H4 (cell line): ENCODE measurements around the gene HAO2. TPM values are rescaled to one million over a fixed set of nuclear protein-coding genes. Genes with fewer than 3 reads are reported as not detected.
"Not testable (repeated sequence)": the region's sequence is repeated elsewhere in the genome, so short reads cannot be mapped to it uniquely, and the experiment has no call there.

ENCODE experiments used
- DNase-seq: peaks from one replicate; pipeline ENCODE4 v3.0.0-alpha.2; 2015; ENCODE audit warnings: low spot score
- total RNA-seq: library from RNA; depleted of rRNA; stranded (reverse); fragments of >200 nt; shearing (Covaris generic); gene quantifications from 2 replicates; pipeline ENCODE4 v1.2.3, GENCODE V29; 2014

Gene HAO2
- total RNA-seq, 1 experiment from 2014 or later: not detected

- no peak for DNase-seq
Observed at GRCh38 chr1:119345398-119345797, 23.2 kb upstream of the HAO2 start.

DNA sequence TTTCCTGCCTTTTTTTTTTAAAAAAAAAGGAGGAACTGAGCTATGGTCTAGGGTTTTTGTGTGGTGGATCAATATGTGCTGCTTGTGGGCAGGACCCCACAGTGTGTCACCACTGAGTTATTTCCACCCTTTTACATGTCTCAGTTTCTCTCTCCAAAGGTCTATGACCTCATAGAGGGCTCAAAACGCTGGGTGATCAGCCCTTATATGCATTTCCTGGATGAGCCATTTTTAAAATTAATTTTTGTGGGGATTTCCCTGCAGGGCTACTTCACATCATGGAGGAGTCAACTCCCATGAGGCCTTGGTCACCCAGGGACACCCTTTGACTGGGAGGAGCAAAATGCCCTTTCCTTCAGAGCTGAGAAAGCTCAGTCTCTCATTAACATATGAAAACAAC, 20.7 kb upstream of the HAO2 start:
- DNase-seq: no peak

- DNase-seq: no peak
Observed at GRCh38 chr1:119348941-119349340, 19.6 kb upstream of the HAO2 start.

DNA sequence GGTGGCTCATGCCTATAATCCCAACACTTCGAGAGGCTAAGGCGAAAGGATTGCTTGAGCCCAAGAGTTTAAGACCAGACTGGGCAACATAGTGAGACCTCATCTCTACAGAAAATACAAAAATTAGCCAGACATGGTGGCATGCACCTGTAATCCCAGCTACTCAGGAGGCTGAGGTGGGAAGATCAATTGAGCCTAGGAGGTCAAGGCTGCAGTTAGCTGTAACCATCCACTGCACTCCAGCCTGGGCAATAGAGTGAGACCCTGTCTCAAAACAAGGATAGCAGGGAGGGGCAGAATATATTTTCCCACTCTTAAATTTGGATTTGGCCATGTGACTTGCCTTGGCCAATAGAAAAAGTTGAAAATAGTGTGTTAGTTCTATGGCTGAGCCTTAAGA, 17.7 kb upstream of the HAO2 start:
- DNase-seq: not testable (repeated sequence)

GRCh38 chr1:119351997-119352396, 16.6 kb upstream of the HAO2 start:
- DNase-seq: no peak

DNA sequence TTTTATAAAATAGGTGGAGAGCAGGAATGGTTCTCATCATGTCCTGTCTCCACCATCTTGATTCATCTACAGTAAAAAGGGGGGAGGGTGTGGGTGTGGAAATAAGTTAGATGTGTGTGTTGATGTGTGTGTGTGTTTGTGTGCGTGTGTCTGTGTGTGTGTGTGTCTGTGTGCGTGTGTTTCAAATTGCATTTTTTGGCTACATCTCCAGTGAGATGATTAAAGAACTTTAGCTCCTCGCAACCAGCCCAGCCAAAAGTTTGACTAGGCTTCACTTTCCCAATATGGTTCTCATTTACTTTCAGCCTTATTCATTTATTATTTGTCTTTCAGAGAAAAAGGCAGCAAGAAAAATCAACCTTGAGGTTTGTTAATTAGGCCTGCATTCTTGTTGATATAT, 14.7 kb upstream of the HAO2 start:
- DNase-seq: no peak

- no peak for DNase-seq
Observed at GRCh38 chr1:119358636-119359035, 9.9 kb upstream of the HAO2 start.

DNA sequence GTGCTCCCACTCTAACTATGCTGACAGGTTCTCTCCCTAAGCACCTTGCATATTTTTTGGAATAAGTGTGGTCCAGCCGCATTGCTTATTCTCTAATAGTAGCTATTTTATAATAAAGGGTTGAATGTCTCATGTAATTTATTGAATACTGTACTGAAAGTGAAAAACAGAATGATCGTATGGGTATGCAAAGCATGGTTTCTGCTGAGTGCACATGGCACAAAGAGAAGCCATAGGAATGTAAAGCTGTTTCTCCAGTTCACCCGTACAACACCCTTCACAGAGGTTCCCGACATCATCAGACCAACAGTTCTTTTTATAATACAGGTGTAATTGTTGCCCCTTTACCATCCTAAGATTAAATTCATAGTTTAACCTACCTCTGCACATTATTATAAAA, 8.9 kb upstream of the HAO2 start:
- no peak for DNase-seq

DNA sequence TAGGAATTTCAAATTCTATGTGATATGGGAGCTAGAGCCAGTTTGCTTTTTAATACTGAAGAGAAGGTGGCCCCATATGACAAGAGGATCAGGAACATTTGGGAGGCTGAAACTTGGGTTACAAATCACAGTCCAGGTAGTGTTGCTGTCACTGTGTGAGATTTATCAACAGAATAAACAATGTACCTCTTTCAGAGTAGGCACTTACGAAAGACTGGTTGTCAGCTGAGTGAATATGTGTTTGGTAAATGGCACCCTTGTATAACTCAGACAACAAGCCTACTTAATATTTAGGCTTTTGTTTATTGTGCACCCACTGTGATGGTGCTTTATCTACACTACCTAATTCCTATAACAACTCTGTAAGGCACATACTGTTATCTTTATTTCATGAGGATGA, 7.4 kb upstream of the HAO2 start:
- DNase-seq: no peak

- no peak for DNase-seq
Observed at GRCh38 chr1:119361620-119362344, 6.8 kb upstream of the HAO2 start.

- no peak for DNase-seq
Observed at GRCh38 chr1:119363162-119363561, 5.4 kb upstream of the HAO2 start.

DNA sequence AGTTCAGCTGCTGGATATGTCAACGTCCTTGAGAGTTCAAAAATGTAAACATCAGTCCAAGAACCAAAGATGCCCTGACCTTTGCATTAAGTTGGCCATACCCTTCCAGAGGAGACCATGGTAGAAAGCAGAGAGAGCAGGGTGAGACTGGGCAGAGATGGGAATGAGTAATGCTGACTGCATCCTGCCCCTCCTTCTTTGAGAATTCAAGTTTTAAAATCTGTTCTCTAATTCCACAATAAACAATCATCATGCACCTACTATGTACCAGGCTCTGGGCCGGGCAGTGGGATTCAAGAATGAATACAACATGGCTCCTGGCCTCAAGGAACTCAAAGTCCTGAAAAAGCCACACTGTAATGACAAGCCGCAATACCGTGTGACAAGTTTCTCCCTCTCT, 3.9 kb upstream of the HAO2 start:
- no peak for DNase-seq

DNA sequence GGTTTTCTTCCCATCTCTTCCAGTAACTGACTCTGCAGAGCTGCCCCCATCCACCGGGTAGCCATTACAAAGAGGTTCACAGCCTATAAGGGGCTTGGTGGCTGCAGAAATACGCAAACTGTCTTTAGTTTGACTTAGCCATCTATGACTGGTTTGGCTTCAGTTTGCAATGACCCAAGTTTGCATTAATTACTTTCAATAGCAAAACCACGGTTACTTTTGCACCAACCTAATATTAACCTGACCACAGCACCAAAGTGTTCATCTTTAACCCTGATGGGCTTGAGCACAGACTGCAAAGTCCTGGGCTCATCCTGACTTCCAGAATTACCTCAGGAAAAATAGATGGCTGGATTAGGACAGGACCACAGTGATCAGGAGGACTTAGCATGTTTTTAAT, 2.2 kb upstream of the HAO2 start:
- DNase-seq: no peak

- peak; percentile 59 for DNase-seq
Observed at GRCh38 chr1:119367432-119368124, 1.0 kb upstream of the HAO2 start.

GRCh38 chr1:119370748-119371147, 2.2 kb downstream of the HAO2 start:
- DNase-seq: no peak

GRCh38 chr1:119371815-119372214, 3.2 kb downstream of the HAO2 start:
- DNase-seq: no peak

DNA sequence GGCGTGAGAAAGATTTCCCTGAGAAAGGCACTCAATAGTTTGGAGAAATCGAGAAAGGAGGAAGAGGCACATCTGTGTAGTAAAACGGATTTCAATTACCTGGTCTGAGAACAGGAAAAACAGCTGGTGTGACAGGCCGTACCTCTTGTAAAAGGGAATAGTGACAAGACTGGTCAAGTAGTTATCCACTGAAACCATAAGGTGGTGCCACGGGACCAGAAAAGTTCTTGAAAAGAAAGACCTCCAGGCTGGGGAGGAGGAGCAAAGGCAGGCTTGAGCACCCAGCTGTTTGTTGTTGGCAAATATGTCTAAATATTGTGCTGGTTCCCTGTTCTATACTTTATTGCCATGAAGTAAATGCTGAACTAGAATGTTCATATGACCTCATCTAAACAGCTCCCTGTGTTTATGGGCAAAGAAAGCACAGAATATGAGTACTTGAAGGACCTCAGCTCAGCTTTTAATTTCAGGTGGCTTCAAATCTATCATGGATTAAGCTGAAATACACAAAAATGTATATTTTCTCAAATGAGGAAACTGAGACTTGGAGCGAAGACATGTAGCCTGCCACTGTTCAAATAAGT, 4.0 kb downstream of the HAO2 start:
- peak; percentile 83 for DNase-seq

DNA sequence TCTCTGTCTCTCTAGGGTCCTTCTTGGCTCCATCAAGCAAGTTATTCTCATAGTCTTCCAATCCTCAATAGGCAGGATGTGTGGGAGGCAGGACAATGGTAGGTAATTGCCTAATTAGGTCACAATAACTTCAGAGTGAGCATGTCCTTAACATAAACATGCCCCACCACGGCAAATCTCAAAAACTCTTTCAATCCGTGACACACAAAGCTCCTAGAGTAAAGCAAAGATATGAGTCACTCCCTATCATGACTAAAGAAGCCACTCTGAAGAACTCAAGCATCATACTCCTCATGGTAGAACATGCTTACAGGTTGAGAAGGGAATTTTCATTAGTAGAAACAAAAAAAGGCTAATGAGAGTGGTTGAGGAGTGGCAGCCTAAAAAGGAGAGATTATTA, 4.9 kb downstream of the HAO2 start:
- peak; percentile 86 for DNase-seq

GRCh38 chr1:119374208-119374874, 5.8 kb downstream of the HAO2 start:
- no peak for DNase-seq

- no peak for DNase-seq
Observed at GRCh38 chr1:119375366-119375765, 6.8 kb downstream of the HAO2 start.

- no peak for DNase-seq
Observed at GRCh38 chr1:119376594-119376993, 8.0 kb downstream of the HAO2 start.

DNA sequence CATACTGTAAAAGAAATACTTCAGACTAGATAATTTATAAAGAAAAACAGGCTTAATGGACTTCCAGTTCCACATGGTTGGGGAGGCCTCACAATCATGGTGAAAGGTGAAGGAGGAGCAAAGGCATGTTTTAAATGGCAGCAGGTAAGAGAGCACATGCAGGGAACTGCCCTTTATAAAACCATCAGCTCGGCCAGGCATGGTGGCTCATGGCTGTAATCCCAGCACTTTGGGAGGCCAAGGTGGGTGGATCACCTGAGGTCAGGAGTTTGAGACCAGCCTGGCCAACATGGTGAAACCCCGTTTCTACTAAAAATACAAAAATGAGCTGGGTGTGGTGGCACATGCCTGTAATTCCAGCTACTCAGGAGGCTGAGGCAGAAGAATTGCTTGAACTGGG, 9.0 kb downstream of the HAO2 start:
- DNase-seq: not testable (repeated sequence)

DNA sequence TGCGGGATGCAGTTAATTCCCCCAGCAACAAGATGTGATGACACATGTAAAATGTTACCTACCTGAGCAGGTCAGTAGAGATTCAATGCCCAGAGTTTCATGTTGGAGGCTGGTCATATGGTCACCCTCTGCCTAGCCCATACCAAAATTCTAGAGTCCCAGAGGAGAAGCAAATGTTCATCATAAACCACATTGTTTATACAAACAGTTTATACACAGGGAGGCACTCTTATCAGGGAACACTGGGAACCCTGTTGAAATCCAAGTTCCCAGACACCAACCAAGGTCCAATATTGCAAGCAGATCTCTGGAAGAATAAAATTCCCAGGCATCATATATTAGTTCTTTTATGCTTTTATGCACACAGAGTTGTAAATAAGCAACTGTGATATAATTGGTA, 10.5 kb downstream of the HAO2 start:
- no peak for DNase-seq
